ENCODE measurements around the gene FAM184A.
"Not testable (repeated sequence)": the region's sequence is repeated elsewhere in the genome, so short reads cannot be mapped to it uniquely, and the experiment has no call there.

Gene FAM184A

DNA sequence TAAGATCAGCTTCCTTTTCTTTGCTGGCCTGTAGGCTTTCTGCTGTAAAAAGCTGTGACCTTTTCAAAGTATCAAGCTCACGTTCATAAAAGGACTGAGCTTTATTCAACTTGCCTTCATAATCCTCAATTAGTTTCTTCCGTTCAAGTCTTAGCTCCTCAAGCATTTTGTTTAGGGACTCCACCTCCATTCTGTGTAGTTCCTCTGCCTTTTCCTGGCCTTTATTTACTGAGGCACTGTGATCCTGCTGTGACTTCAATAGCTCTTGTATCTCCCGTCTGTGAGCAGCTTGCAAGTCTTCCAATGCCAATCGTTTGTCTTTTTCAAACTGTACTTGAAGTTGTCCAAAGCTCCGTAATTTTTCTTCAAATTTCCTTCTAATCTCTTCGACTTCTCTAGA lies 54.4 kb downstream of the FAM184A start:
- H3K4me3 ChIP-seq (ENCODE audit: low read depth, low read length), result no peak overlapping the region
- TF ChIP-seq, protein P1, sequence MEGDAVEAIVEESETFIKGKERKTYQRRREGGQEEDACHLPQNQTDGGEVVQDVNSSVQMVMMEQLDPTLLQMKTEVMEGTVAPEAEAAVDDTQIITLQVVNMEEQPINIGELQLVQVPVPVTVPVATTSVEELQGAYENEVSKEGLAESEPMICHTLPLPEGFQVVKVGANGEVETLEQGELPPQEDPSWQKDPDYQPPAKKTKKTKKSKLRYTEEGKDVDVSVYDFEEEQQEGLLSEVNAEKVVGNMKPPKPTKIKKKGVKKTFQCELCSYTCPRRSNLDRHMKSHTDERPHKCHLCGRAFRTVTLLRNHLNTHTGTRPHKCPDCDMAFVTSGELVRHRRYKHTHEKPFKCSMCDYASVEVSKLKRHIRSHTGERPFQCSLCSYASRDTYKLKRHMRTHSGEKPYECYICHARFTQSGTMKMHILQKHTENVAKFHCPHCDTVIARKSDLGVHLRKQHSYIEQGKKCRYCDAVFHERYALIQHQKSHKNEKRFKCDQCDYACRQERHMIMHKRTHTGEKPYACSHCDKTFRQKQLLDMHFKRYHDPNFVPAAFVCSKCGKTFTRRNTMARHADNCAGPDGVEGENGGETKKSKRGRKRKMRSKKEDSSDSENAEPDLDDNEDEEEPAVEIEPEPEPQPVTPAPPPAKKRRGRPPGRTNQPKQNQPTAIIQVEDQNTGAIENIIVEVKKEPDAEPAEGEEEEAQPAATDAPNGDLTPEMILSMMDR (IDR thresholded peaks at IDR 0.05; ENCODE audit: control insufficient read depth, extremely low read depth, insufficient read depth), result no peak
- DNase-seq (ENCODE audit: low read depth), result no peak

DNA sequence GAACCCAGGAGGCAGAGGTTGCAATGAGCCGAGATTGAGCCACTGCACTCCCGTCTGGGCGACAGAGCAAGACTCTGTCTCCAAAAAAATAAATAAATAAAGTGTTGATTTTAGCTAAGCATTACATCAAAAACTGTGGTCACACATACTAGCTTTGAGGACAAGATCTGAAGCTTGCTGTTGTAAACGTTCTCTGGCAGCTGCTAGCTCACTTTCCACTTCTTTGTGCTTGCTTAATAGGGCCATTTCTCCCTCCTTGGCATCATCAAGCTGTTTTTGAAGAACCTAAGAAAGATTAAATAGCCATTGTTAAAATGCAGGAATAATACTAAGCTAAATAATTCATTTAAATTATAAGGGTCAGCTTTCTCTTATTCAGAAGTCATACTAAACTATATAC lies 55.7 kb downstream of the FAM184A start:
- DNase-seq (ENCODE audit: low read depth), result no peak
- TF ChIP-seq, protein P1 (IDR thresholded peaks at IDR 0.05; ENCODE audit: control insufficient read depth, extremely low read depth, insufficient read depth), result no peak
- H3K4me3 ChIP-seq (ENCODE audit: low read depth, low read length), result no peak overlapping the region

DNA sequence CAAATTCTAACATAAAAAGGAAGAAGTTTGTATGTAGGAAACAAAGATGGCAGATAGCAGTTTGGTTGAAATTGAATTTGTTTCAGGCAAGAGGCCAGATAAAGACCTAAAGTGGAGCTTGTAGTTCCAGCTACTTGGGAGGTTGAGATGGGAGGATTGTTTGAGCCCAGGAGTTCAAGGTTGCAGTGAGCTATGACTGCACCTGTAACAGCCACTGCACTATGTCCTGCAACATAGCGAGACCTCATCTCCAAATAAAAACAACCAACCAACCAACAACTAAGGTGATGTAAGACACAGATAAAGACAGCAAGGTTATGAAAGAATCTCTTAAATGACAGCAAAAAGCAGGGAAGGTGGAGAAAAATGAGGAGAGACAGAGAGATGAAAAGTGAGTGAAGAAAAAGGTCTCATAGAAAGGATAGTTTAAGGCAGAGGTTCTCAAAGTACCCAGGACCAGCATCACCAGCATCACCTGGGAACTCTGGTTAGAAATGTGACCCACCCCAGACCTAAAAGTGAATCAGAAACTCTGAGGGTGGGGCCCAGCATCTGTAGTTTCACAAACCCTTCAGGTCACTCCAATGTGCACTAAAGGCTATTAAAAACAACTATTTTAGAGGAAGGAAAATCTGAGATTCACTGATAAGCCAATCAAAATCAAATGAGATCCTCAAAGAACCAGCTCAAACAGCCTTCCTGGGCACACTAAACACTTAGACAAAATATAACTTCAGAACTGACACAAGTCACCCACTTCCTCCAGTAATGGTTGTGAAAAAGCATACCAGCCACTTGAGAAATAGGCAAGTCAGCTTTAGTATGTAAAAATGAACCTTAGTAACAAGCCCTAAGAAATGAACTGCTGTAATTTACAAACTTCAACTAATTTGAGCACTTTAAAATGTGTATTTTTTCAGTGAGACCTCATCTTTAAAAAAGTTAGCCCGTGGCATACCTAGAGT lies 57.6 kb downstream of the FAM184A start:
- TF ChIP-seq, protein P1 (IDR thresholded peaks at IDR 0.05; ENCODE audit: control insufficient read depth, extremely low read depth, insufficient read depth), result no peak
- no peak overlapping the region for H3K4me3 ChIP-seq (ENCODE audit: low read depth, low read length)
- DNase-seq (ENCODE audit: low read depth), result no peak

DNA sequence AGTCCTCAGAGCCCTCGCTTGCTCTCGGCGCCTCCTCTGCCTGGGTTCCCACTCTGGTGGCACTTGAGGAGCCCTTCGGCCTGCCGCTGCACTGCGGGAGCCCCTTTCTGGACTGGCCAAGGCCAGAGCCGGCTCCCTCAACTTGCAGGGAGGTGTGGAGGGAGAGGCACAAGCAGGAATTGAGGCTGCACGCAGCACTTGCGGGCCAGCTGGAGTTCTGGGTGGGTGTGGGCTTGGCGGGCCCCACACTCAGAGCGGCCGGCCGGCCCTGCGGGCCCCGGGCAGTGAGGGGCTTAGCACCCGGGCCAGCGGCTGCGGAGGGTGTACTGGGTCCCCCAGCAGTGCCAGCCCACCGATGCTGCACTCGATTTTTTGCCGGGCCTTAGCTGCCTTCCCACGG lies 63.3 kb downstream of the FAM184A start:
- DNase-seq (ENCODE audit: low read depth); H3K4me3 ChIP-seq (ENCODE audit: low read depth, low read length): not testable (repeated sequence)

GRCh38 chr6:119012521-119012920 lies 65.9 kb downstream of the FAM184A start:
- TF ChIP-seq, protein P1 (IDR thresholded peaks at IDR 0.05; ENCODE audit: control insufficient read depth, extremely low read depth, insufficient read depth), result no peak
- H3K4me3 ChIP-seq (ENCODE audit: low read depth, low read length), result no peak overlapping the region
- no peak for DNase-seq (ENCODE audit: low read depth)

GRCh38 chr6:119009266-119009665 lies 69.2 kb downstream of the FAM184A start:
- H3K4me3 ChIP-seq (ENCODE audit: low read depth, low read length); DNase-seq (ENCODE audit: low read depth): not testable (repeated sequence)

DNA sequence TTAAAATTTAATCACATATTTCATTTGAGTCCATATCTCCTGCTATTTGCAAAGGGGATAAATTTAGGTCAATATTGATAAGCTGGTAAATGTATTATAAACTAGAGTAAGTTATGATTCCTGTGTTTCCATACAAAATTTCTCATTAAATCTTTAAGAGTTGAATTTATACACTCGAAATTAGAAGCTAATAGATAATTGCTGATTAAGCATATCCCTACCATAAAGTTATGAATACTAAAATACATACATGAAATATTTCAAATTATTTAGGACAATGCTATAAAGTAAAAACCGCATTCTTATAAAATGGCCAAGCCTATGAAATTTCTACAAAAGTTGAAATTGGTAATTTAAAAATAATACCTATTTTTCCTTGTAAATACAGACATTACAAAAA lies 71.5 kb downstream of the FAM184A start:
- H3K4me3 ChIP-seq (ENCODE audit: low read depth, low read length), result no peak overlapping the region
- DNase-seq (ENCODE audit: low read depth), result no peak
- TF ChIP-seq, protein P1 (IDR thresholded peaks at IDR 0.05; ENCODE audit: control insufficient read depth, extremely low read depth, insufficient read depth), result no peak

GRCh38 chr6:119002069-119002468 lies 76.4 kb downstream of the FAM184A start:
- no peak overlapping the region for H3K4me3 ChIP-seq (ENCODE audit: low read depth, low read length)
- no peak for DNase-seq (ENCODE audit: low read depth)
- TF ChIP-seq, protein P1 (IDR thresholded peaks at IDR 0.05; ENCODE audit: control insufficient read depth, extremely low read depth, insufficient read depth), result no peak
